Central memory CD8-positive, alpha-beta T cell (primary cell): Measurements from ENCODE around the gene CCNL1.

ENCODE experiments used
- ATAC-seq: fragments of 150-1000 bp; cut with Tn5 transposase; replicated peaks from 2 replicates; pipeline ENCODE4 v1.10.0; 2022; ENCODE audit warnings: mild to moderate bottlenecking, moderate FRiP score, moderate number of reproducible peaks; ENCODE audit not compliant: poor library complexity, severe bottlenecking; ENCODE audit errors: extremely low read depth
- DNase-seq, 2 donors: peaks; one replicate each; pipeline ENCODE4 v3.0.0; 2021; ENCODE audit warnings: low spot score in 2 of 2
- H3K27ac Mint-ChIP-seq: one replicate; pipeline ENCODE4 v1.8.0; 2022; ENCODE audit warnings: low read depth, mild to moderate bottlenecking, moderate library complexity, mixed read lengths
- H3K27me3 Mint-ChIP-seq: one replicate; pipeline ENCODE4 v1.8.0; 2022; ENCODE audit warnings: mixed read lengths
- H3K36me3 Mint-ChIP-seq: one replicate; pipeline ENCODE4 v1.8.0; 2022; ENCODE audit warnings: mild to moderate bottlenecking, moderate library complexity, mixed read lengths; ENCODE audit not compliant: insufficient read depth
- H3K4me1 Mint-ChIP-seq: one replicate; pipeline ENCODE4 v1.8.0; 2022; ENCODE audit warnings: mixed read lengths
- H3K4me3 Mint-ChIP-seq: one replicate; pipeline ENCODE4 v1.8.0; 2022; ENCODE audit warnings: mild to moderate bottlenecking, moderate library complexity, mixed read lengths
- H3K9me3 Mint-ChIP-seq: one replicate; pipeline ENCODE4 v1.8.0; 2022; ENCODE audit warnings: mixed read lengths

Gene CCNL1

GRCh38 chr3:157151627-157152026 lies 8.3 kb downstream of the CCNL1 start:
- peak overlapping the region; percentile 51 for H3K27ac Mint-ChIP-seq
- peaks cover 94% of the 10 kb centered on the region for H3K36me3 Mint-ChIP-seq
- no peaks in the 10 kb centered on the region for H3K9me3 Mint-ChIP-seq
- no peak overlapping the region for H3K4me3 Mint-ChIP-seq
- DNase-seq: no peak
- ATAC-seq: no peak
- peaks cover 36% of the 10 kb centered on the region for H3K4me1 Mint-ChIP-seq
- H3K27me3 Mint-ChIP-seq: no peaks in the 10 kb centered on the region

- no peak for ATAC-seq
- no peaks in the 10 kb centered on the region for H3K9me3 Mint-ChIP-seq
- H3K4me3 Mint-ChIP-seq: no peak overlapping the region
- peaks cover 94% of the 10 kb centered on the region for H3K36me3 Mint-ChIP-seq
- H3K27me3 Mint-ChIP-seq: no peaks in the 10 kb centered on the region
- peaks cover 31% of the 10 kb centered on the region for H3K4me1 Mint-ChIP-seq
- peak overlapping the region; percentile 51 for H3K27ac Mint-ChIP-seq
- DNase-seq: no peak
Measured at GRCh38 chr3:157151151-157151550, 8.8 kb downstream of the CCNL1 start.

GRCh38 chr3:157149136-157149696 lies 10.7 kb downstream of the CCNL1 start:
- Mint-ChIP-seq H3K27ac (peak overlapping the region; percentile 19), H3K4me1 (peaks cover 21% of the 10 kb centered on the region), H3K27me3 (no peaks in the 10 kb centered on the region), H3K9me3 (no peaks in the 10 kb centered on the region), H3K36me3 (peaks cover 94% of the 10 kb centered on the region), H3K4me3 (no peak overlapping the region)
- DNase-seq: no peak
- no peak for ATAC-seq

GRCh38 chr3:157148196-157148889 lies 11.6 kb downstream of the CCNL1 start:
- Mint-ChIP-seq H3K27me3 (no peaks in the 10 kb centered on the region), H3K9me3 (no peaks in the 10 kb centered on the region), H3K27ac (peak overlapping the region; percentile 19), H3K4me3 (no peak overlapping the region), H3K36me3 (peaks cover 92% of the 10 kb centered on the region), H3K4me1 (peaks cover 15% of the 10 kb centered on the region)
- DNase-seq (no peak), ATAC-seq (no peak)

GRCh38 chr3:157147099-157147803 lies 12.7 kb downstream of the CCNL1 start:
- no peaks in the 10 kb centered on the region for H3K9me3 Mint-ChIP-seq
- DNase-seq (no peak), ATAC-seq (peak; percentile 17)
- H3K36me3 Mint-ChIP-seq: peaks cover 84% of the 10 kb centered on the region
- no peak overlapping the region for H3K4me3 Mint-ChIP-seq
- no peaks in the 10 kb centered on the region for H3K27me3 Mint-ChIP-seq
- H3K27ac Mint-ChIP-seq: peak overlapping the region; percentile 72
- H3K4me1 Mint-ChIP-seq: peaks cover 11% of the 10 kb centered on the region

GRCh38 chr3:157145606-157146322 lies 14.2 kb downstream of the CCNL1 start:
- DNase-seq: no peak
- peaks cover 5% of the 10 kb centered on the region for H3K4me1 Mint-ChIP-seq
- H3K27ac Mint-ChIP-seq: peak overlapping the region; percentile 83
- H3K36me3 Mint-ChIP-seq: peaks cover 71% of the 10 kb centered on the region
- H3K27me3 Mint-ChIP-seq: no peaks in the 10 kb centered on the region
- H3K9me3 Mint-ChIP-seq: no peaks in the 10 kb centered on the region
- no peak for ATAC-seq
- no peak overlapping the region for H3K4me3 Mint-ChIP-seq

- Mint-ChIP-seq H3K36me3 (peaks cover 43% of the 10 kb centered on the region), H3K27me3 (no peaks in the 10 kb centered on the region), H3K4me3 (no peak overlapping the region), H3K9me3 (no peaks in the 10 kb centered on the region), H3K4me1 (peaks cover 2% of the 10 kb centered on the region), H3K27ac (no peak overlapping the region)
- no peak for DNase-seq
- no peak for ATAC-seq
Measured at GRCh38 chr3:157142315-157142714, 17.6 kb downstream of the CCNL1 start.

GRCh38 chr3:157139938-157140534 lies 19.9 kb downstream of the CCNL1 start:
- DNase-seq: no peak
- peaks cover 21% of the 10 kb centered on the region for H3K36me3 Mint-ChIP-seq
- H3K4me3 Mint-ChIP-seq: no peak overlapping the region
- peaks cover 5% of the 10 kb centered on the region for H3K4me1 Mint-ChIP-seq
- no peaks in the 10 kb centered on the region for H3K27me3 Mint-ChIP-seq
- ATAC-seq: no peak
- H3K27ac Mint-ChIP-seq: no peak overlapping the region
- H3K9me3 Mint-ChIP-seq: no peaks in the 10 kb centered on the region

GRCh38 chr3:157136647-157137387 lies 23.1 kb downstream of the CCNL1 start:
- Mint-ChIP-seq H3K4me3 (no peak overlapping the region), H3K4me1 (peaks cover 28% of the 10 kb centered on the region), H3K9me3 (no peaks in the 10 kb centered on the region), H3K27ac (no peak overlapping the region), H3K27me3 (no peaks in the 10 kb centered on the region), H3K36me3 (peaks cover 7% of the 10 kb centered on the region)
- ATAC-seq (no peak), DNase-seq (no peak)

- H3K27ac Mint-ChIP-seq: no peak overlapping the region
- peaks cover 6% of the 10 kb centered on the region for H3K36me3 Mint-ChIP-seq
- DNase-seq (no peak), ATAC-seq (no peak)
- no peak overlapping the region for H3K4me3 Mint-ChIP-seq
- H3K4me1 Mint-ChIP-seq: peaks cover 38% of the 10 kb centered on the region
- H3K9me3 Mint-ChIP-seq: no peaks in the 10 kb centered on the region
- H3K27me3 Mint-ChIP-seq: no peaks in the 10 kb centered on the region
Measured at GRCh38 chr3:157135671-157136396, 24.1 kb downstream of the CCNL1 start.

- H3K4me1 Mint-ChIP-seq: peaks cover 48% of the 10 kb centered on the region
- DNase-seq: no peak
Measured at GRCh38 chr3:157134620-157135191, 25.2 kb downstream of the CCNL1 start.

More at GRCh38 chr3:157134620-157135191, 25.2 kb downstream of the CCNL1 start:
- Mint-ChIP-seq H3K4me3 (no peak overlapping the region), H3K27me3 (no peaks in the 10 kb centered on the region), H3K9me3 (no peaks in the 10 kb centered on the region), H3K27ac (no peak overlapping the region), H3K36me3 (peaks cover 5% of the 10 kb centered on the region)
- no peak for ATAC-seq
